ENCODE data around the gene KCNQ1OT1.

The KCNQ1OT1 gene

DNA sequence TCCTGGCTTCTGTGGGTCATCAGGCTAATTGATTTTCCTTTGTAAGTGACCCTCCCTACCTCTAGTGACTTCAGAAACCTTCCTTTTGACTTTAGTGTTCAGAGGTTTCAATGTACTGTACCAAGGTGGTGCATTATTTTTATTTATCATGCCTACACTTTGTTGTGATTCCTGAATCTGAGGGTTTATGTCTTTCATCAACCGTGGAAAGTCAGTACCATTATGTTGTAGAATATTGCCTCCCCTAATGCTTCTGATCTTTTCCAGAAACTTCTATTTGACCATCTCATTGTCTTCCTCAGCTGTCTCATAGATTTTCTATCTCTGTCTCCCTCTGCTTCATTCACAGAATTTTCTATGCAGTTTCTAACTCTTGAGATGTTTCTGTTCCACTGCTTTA, 105.5 kb downstream of the KCNQ1OT1 start:
- no peak for DNase-seq (ENCODE audit: low read depth)

- no peak for DNase-seq (ENCODE audit: low read depth)
These were observed 106.3 kb downstream of the KCNQ1OT1 start for GRCh38 chr11:2593393-2593950.

GRCh38 chr11:2592559-2593392, 107.0 kb downstream of the KCNQ1OT1 start:
- DNase-seq (ENCODE audit: low read depth): no peak

GRCh38 chr11:2591805-2592204, 108.0 kb downstream of the KCNQ1OT1 start:
- no peak for DNase-seq (ENCODE audit: low read depth)

GRCh38 chr11:2590965-2591754, 108.6 kb downstream of the KCNQ1OT1 start:
- DNase-seq (ENCODE audit: low read depth): no peak

DNA sequence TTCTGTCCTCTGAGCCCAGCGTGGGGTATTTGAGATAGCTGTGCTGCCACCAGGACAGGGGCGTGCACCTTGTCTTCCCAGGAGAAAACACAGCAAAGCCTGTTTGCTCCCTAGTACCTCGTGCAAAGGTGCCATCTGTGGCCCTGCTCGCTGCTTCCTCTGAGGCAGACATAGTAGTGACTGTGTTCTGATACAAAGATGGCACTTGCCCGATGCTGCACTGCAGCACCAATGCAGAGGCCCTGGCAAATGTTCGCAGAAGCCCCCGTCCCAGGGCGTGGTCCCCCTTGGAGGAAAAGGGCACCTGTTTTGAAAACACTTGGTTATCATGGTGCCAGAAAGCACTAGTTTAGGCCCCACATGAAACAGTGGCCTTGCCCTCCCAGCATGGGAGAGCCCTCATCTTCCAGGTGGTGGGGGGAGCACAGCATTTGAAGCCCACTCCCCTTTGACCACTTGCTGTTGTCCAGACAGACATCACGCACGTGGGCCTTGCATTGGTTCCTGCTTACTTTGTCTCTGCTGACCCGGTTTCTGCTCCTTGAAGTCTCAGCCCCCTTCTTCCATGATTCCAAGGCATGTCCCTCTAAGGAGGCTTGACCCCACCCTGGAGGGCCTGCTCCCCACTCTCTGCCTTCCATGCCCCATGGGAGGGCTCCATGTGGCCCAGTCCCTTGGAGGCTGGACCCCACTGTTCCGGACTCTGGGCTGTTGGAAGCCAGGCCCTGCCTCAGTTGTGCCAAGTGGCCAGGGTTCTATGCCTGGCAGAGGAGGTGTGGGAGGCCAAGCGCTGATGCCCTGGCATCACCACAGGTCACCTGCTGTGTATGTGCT, 109.4 kb downstream of the KCNQ1OT1 start:
- DNase-seq (ENCODE audit: low read depth): no peak

DNA sequence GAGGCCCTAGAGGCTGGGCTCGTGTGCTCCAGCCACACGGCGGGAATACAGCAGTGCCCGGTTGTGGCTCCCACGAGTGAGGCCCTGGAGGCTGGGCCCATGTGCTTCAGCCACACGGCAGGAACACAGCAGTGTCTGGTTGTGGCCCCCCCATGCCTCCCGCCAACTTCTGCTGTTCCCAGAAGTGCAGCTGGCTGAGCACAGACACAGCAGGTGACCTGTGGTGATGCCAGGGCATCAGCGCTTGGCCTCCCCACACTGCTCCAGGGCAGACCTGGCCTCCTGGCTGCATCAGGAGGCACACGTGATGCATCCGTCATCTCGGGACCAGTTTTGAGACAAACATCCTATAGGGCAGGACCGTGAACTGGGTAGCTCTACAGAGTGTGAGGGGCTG, 110.3 kb downstream of the KCNQ1OT1 start:
- no peak for DNase-seq (ENCODE audit: low read depth)

- DNase-seq (ENCODE audit: low read depth): no peak
These were observed 110.8 kb downstream of the KCNQ1OT1 start for GRCh38 chr11:2588809-2589537.

DNA sequence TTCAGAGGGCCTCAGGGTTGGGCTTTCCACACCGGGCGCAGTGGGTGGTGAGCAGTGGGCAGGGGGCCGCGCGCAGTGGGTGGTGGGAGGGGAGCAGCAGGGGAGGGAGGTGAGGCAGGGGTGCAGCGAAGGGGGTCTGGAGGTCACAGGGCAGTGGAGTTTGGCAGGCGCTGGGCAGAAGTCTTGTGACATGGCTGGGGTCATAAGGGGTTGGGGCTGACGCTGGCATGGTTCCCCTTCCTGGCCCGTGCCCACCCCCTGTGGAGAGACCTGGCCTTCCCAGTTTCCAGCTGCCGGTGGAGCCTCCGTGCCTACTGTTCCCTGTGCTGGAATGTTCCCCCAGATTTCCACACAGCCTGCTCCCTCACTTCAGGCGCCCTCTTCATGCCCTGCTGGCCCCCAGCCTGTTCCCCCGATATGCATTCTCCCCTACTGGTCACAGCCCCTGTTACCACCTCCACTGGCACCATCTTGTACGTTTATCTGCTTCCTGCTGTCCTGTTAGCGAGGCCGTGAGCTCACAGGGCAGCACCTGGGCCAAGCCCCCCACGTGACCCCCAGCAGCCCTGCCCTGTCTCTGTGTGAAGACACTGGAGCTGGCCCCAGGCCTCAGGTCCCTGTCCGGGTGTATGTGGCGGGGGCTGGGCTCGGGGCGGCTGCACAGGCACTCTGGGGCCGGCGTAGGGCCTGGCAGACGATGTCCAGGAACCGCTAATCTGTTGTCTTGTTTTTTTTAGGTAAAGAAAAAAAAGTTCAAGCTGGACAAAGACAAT, 111.6 kb downstream of the KCNQ1OT1 start:
- DNase-seq (ENCODE audit: low read depth): no peak

GRCh38 chr11:2587132-2587930, 112.5 kb downstream of the KCNQ1OT1 start:
- DNase-seq (ENCODE audit: low read depth): no peak

DNA sequence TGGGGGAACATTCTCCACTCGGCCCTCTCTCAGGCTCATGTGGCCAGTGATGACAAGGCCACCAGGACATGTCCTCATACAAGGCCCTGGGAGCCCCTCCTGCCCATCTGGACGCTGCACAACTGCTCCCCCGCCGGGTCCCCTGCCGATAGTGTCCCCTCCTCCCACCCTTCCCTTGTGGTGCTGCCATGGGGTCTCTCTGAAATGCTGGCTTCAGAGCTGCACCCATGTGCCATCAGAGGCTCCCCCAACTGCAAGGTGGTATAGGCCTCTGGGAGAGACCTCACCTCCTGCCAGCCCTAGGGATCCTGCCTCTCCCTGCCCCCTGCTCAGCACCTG, 113.0 kb downstream of the KCNQ1OT1 start:
- no peak for DNase-seq (ENCODE audit: low read depth)

GRCh38 chr11:2586087-2586792, 113.6 kb downstream of the KCNQ1OT1 start:
- no peak for DNase-seq (ENCODE audit: low read depth)

GRCh38 chr11:2585566-2586086, 114.2 kb downstream of the KCNQ1OT1 start:
- DNase-seq (ENCODE audit: low read depth): no peak

DNA sequence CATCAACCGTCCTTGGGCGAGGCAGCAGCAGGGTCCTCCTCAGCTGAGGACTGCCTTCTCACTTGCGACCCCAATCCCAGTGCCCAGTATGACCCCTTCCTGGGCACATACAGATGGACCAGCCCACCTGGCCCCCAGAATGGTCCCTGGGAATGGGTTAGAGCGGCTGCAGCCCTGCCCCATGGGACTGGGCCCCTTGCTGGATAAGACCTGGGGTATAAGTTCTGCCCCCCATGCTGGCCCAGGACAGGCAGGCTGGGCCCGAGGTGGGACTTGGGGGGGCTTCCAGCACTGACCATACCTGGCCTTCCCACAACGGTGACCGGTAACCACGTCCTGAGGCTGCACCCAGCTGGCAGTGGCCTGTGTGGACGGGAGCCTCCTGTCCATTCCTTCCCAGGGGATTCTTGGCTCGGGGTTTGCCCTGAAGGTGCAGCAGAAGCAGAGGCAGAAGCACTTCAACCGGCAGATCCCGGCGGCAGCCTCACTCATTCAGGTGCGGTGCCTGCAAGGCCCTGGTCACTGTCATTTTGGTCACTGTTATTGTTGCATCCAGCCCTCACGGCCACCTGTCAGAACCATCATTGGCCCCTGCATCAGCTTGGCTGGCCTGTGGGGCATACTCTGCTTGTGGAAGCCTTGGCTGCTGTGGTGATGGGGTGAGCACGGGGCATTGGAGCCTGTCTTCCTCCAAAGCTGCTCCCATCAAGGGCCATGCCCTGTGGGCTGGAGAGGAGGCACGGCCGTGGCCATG, 114.8 kb downstream of the KCNQ1OT1 start:
- no peak for DNase-seq (ENCODE audit: low read depth)

GRCh38 chr11:2584434-2584811, 115.4 kb downstream of the KCNQ1OT1 start:
- DNase-seq (ENCODE audit: low read depth): no peak

DNA sequence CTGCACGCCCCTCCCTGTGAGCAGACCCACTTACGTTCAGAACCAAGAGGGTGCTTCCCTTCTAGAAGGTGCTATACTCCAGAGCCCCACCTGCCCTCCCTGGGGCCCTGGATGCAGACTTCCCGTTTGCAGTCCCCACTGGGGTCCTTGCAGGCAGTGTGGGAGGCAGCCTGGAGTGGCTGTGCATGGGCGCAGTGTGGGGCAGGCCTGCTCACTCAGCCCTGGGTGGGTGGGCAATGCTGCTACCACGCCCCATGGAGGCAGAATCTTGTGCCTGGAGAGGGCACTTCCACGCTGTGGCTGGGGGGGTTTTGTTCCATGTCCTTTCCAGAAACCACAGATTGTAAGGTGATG, 116.2 kb downstream of the KCNQ1OT1 start:
- DNase-seq (ENCODE audit: low read depth): no peak

DNA sequence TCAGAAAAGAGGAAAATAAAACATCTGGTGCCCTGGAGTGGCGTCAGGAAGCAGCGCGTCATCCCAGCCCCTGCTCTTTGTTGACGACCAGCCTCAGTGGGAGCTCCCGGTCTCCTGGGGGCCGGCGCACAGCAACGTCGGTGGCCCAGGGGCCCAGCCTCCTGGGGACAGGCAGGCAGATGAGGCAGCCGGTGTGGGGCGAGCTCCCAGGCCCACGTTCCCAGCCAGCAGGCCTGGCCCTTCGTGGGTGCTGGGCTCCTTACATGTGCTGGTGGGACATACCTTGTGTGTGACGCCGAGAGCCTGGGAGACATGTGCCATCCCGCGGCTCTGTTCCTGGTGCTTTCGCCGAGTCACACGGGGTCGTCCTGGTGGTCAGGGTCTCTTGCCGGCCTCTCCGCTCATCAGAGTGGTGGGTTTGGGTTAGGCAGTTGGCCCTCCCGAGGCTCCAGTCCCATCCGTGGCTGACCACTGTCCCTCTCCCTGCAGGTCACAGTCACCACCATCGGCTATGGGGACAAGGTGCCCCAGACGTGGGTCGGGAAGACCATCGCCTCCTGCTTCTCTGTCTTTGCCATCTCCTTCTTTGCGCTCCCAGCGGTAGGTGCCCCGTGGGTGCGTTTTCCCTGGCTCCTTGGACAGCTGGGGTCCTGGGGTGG, 116.7 kb downstream of the KCNQ1OT1 start:
- DNase-seq (ENCODE audit: low read depth): no peak

All from GM04504 (cell line).